Right atrium auricular region (tissue), 2 donors: ENCODE results near the gene CISD1. TPM values are rescaled to one million over a fixed set of nuclear protein-coding genes. Genes with fewer than 3 reads are reported as not detected.
"Not testable (repeated sequence)": the region's sequence is repeated elsewhere in the genome, so short reads cannot be mapped to it uniquely, and the experiment has no call there.

Source experiments
- DNase-seq: peaks from one replicate; pipeline ENCODE4 v3.0.0-alpha.2; 2019; ENCODE audit warnings: low spot score
- H3K27ac ChIP-seq, 2 donors: fragments of 200-600 bp; sonication (generic); 1 replicate in 1 of 2; 2 replicates in 1 of 2; pipeline ENCODE4 v1.5.1; 2016 to 2019
- H3K27me3 ChIP-seq, 2 donors: fragments of 200-600 bp; sonication (generic); one replicate each; pipeline versions ENCODE4 v1.5.1 to v1.6.0; 2017 to 2019
- H3K36me3 ChIP-seq: fragments of 200-600 bp; sonication (generic); one replicate; pipeline ENCODE4 v1.5.1; 2016
- H3K4me1 ChIP-seq, 2 donors: fragments of 200-600 bp; sonication (generic); one replicate each; pipeline versions ENCODE4 v1.5.1 to v1.6.0; 2017 to 2019
- H3K4me3 ChIP-seq, 2 donors: fragments of 200-600 bp; sonication (generic); 1 replicate in 1 of 2; 2 replicates in 1 of 2; pipeline ENCODE4 v1.5.1; 2017 to 2019; ENCODE audit warnings: mild to moderate bottlenecking in 1 of 2, moderate library complexity in 1 of 2
- H3K9me3 ChIP-seq, 2 donors: fragments of 200-600 bp; sonication (generic); one replicate each; pipeline ENCODE4 v1.5.1; 2019
- total RNA-seq, 2 donors: library from RNA; depleted of rRNA; stranded (reverse); fragments of >200 nt; gene quantifications; one replicate each; pipeline ENCODE4 v1.1.0, GENCODE V29; 2016
- TF ChIP-seq, protein P1 (sequence below), 2 donors: fragments of 200-600 bp; sonication (generic); IDR thresholded peaks; one replicate each; pipeline ENCODE4 v1.5.1; 2019; ENCODE audit warnings: antibody characterized with exemption in 2 of 2

The CISD1 gene
- total RNA-seq, 2 donors from 2014 or later: 69.4 to 81.9 TPM

DNA sequence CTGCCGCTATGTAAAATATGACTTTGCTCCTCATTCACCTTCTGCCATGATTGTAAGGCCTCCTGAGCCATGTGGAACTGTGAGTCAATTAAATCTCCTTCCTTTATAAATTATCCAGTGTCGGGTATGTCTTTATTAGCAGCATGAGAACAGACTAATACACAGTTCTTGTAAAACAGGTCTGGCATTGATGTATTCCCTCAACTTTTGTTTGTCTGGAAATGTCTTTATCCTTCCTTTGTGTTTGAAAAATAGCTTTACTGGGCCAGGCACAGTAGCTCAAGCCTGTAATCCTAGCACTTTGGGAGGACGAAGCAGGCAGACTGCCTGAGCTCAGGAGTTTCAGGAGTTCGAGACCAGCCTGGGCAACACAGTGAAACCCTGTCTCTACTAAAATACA, 15.8 kb upstream of the CISD1 start:
- H3K9me3 ChIP-seq: no peaks in the 10 kb centered on the region
- H3K4me3 ChIP-seq: no peak overlapping the region
- TF ChIP-seq, protein P1, sequence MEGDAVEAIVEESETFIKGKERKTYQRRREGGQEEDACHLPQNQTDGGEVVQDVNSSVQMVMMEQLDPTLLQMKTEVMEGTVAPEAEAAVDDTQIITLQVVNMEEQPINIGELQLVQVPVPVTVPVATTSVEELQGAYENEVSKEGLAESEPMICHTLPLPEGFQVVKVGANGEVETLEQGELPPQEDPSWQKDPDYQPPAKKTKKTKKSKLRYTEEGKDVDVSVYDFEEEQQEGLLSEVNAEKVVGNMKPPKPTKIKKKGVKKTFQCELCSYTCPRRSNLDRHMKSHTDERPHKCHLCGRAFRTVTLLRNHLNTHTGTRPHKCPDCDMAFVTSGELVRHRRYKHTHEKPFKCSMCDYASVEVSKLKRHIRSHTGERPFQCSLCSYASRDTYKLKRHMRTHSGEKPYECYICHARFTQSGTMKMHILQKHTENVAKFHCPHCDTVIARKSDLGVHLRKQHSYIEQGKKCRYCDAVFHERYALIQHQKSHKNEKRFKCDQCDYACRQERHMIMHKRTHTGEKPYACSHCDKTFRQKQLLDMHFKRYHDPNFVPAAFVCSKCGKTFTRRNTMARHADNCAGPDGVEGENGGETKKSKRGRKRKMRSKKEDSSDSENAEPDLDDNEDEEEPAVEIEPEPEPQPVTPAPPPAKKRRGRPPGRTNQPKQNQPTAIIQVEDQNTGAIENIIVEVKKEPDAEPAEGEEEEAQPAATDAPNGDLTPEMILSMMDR (IDR thresholded peaks at IDR 0.05): no peak
- no peak for DNase-seq
- H3K4me1 ChIP-seq: no peaks in the 10 kb centered on the region
- no peak overlapping the region for H3K27ac ChIP-seq
- H3K27me3 ChIP-seq: no peaks in the 10 kb centered on the region
- no peaks in the 10 kb centered on the region for H3K36me3 ChIP-seq

DNA sequence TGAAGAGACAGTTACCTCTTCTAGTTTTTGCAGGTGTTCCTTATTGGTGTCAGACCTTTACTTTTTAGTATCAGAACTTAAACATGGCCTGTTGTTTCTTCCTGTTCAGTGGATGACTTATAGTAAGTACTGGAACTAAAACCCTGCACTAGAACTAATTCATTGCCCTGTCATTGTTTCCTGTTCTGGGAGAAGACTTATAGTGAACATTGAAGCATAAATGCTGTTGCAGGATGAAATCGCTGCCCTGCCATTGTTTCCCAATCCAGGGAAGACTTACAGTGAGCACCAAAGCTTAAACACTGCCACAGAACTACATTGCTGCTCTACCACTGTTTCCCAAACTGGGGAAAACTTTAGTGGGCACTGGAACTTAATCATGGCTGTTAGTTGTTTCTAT, 14.3 kb upstream of the CISD1 start:
- H3K4me1 ChIP-seq: no peaks in the 10 kb centered on the region
- H3K9me3 ChIP-seq: no peaks in the 10 kb centered on the region
- H3K4me3 ChIP-seq: no peak overlapping the region
- TF ChIP-seq, protein P1 (IDR thresholded peaks at IDR 0.05): no peak
- H3K27me3 ChIP-seq: no peaks in the 10 kb centered on the region
- no peaks in the 10 kb centered on the region for H3K36me3 ChIP-seq
- no peak overlapping the region for H3K27ac ChIP-seq
- DNase-seq: no peak

DNA sequence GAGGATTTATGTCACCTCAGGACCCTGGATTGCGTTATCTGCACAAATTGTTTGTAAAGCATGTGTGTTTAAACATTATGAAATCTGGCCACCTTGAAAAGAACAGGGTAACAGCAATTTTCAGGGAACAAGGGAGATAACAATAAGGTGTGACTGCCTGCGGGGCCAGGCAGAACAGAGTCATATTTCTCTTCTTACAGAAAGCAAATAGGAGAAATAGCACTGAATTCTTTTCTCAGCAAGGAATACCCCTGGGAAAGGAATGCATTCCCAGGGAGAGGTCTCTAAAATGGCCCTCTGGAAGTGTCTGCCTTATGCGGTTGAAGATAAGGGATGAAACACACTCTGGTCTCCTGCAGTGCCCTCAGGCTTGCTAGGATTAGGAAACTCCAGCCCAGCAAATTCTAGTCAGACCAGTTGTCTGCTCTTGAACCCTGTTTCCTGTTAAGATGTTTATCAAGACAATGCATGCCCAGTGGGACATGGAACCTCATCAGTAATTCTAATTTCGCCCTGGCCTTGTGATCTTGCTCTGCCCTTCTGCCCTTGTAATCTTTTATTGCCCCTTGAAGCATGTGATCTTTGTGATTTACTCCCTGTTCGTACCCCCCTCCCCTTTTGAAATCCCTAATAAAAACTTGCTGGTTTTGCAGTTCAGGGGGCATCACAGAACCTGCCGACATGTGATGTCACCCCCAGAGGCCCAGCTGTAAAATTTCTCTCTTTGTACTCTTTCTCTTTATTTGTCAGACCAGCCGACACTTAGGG, 12.8 kb upstream of the CISD1 start:
- H3K4me3 ChIP-seq, H3K36me3 ChIP-seq, H3K4me1 ChIP-seq, H3K9me3 ChIP-seq, DNase-seq, H3K27ac ChIP-seq, H3K27me3 ChIP-seq: not testable (repeated sequence)

DNA sequence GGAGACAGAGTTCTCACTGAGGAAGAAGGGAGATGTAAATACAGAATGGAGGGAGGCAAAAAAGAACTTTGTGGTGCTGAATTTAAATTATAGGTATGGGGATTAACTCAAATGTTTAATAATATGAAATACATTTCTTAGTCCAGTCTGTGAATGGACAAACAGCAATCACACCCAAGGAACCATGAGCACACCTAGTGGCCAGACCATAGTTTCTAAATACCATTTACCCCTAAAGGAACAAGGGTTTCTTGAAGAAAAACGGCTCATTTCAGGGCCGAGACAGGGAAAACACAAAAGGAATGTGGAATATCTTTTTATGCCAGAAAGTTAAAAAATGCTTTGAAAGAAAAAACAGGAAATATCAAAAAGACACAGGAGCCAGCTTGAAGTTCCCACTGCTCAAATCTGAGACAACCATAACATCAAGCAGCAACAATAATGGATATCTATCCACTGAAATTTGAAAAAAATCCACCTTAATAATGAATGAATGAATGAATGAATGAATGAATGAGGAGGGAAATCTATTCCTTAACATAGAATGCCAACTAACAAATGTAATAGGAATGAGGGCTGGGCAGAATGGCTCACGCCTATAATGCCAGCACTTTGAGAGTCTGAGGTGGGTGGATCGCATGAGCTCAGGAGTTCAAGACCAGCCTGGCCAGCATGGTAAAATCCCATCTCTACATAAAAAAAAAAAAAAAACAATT, 9.8 kb upstream of the CISD1 start:
- H3K4me1 ChIP-seq: no peaks in the 10 kb centered on the region
- no peaks in the 10 kb centered on the region for H3K27me3 ChIP-seq
- H3K36me3 ChIP-seq: no peaks in the 10 kb centered on the region
- no peak for DNase-seq
- TF ChIP-seq, protein P1 (IDR thresholded peaks at IDR 0.05): no peak
- H3K27ac ChIP-seq: no peak overlapping the region
- no peaks in the 10 kb centered on the region for H3K9me3 ChIP-seq
- no peak overlapping the region for H3K4me3 ChIP-seq

DNA sequence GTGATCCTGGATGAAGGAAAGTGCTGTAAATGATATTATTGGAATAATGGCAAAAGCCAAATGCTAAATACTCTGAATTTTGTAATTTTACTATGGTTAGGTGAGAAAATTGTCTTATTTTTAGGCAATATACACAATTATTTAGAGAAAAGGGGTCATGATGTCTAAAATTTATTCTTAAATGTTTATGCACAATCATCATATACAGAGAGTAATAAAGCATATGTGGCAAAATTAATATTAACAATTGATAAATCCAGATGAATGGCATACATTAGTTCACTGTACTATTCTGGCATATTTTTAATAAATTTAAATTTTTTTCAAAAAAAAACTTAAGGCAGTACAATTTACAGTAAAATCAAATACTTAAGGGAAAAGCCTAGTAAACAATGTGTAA, 8.6 kb upstream of the CISD1 start:
- no peak for DNase-seq
- no peaks in the 10 kb centered on the region for H3K9me3 ChIP-seq
- no peaks in the 10 kb centered on the region for H3K27me3 ChIP-seq
- TF ChIP-seq, protein P1 (IDR thresholded peaks at IDR 0.05): no peak
- no peak overlapping the region for H3K4me3 ChIP-seq
- H3K27ac ChIP-seq: no peak overlapping the region
- peaks cover 0 to 8% of the 10 kb centered on the region in 2 donors for H3K4me1 ChIP-seq
- H3K36me3 ChIP-seq: no peaks in the 10 kb centered on the region

DNA sequence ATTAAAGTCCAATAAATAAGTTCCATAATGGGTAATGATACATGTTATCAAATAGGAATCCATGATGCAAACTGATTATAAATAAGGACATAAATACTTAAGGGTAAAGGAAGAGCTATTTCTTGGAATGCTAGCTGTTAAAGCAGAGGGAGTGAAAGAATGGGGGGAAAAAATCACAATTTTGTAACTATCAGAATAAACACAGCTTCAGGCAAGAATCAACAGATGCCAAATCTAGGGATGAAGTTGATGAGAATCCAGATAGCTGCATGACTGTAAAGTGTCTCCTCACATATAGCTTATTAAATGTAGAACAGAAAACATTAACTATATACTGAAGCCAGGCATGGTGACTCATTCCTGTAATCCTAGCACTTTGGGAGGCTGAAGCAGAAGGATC, 6.2 kb upstream of the CISD1 start:
- Histone ChIP-seq H3K27ac (no peak overlapping the region), H3K4me1 (peaks cover 0 to 15% of the 10 kb centered on the region in 2 donors), H3K4me3 (no peak overlapping the region), H3K27me3 (no peaks in the 10 kb centered on the region), H3K9me3 (no peaks in the 10 kb centered on the region), H3K36me3 (no peaks in the 10 kb centered on the region)
- TF ChIP-seq, protein P1 (IDR thresholded peaks at IDR 0.05): no peak
- DNase-seq: no peak
